Endodermal cell (in vitro differentiated cells): Measurements from ENCODE around the gene ZC2HC1B. TPM values are rescaled to one million over a fixed set of nuclear protein-coding genes. Genes with fewer than 3 reads are reported as not detected.

Source experiments
- DNase-seq: peaks from one replicate; pipeline ENCODE4 v3.0.0-alpha.2; 2017
- H3K27ac ChIP-seq: 2 replicates; pipeline ENCODE4 v1.5.1; 2013; ENCODE audit warnings: mild to moderate bottlenecking, low read depth, low read length, moderate library complexity
- H3K27me3 ChIP-seq: 2 replicates; pipeline ENCODE4 v1.6.1; 2013; ENCODE audit warnings: mild to moderate bottlenecking, low read length, moderate library complexity; ENCODE audit not compliant: insufficient read depth, control insufficient read depth, poor library complexity, severe bottlenecking
- H3K36me3 ChIP-seq: 2 replicates; pipeline ENCODE4 v1.7.0; 2013; ENCODE audit warnings: mild to moderate bottlenecking, low read length, moderate library complexity; ENCODE audit not compliant: control insufficient read depth, insufficient read depth
- H3K4me1 ChIP-seq: one replicate; pipeline ENCODE4 v1.7.0; 2013; ENCODE audit warnings: low read length; ENCODE audit not compliant: control insufficient read depth, insufficient read depth
- H3K4me3 ChIP-seq: 2 replicates; pipeline ENCODE4 v1.5.1; 2013; ENCODE audit warnings: mild to moderate bottlenecking, low read length, moderate library complexity
- H3K9ac ChIP-seq: 2 replicates; pipeline ENCODE4 v1.6.1; 2013; ENCODE audit warnings: mild to moderate bottlenecking, low read length, moderate library complexity; ENCODE audit not compliant: poor library complexity, severe bottlenecking; ENCODE audit errors: extremely low read depth
- H3K9me3 ChIP-seq: 2 replicates; pipeline ENCODE4 v1.6.1; 2013; ENCODE audit warnings: mild to moderate bottlenecking, low read length, moderate library complexity; ENCODE audit not compliant: control insufficient read depth
- H3K27ac Mint-ChIP-seq: 2 replicates; pipeline ENCODE4 v1.8.0; 2020; ENCODE audit warnings: mixed read lengths
- H3K27me3 Mint-ChIP-seq: 2 replicates; pipeline ENCODE4 v1.8.0; 2021; ENCODE audit warnings: mild to moderate bottlenecking, mixed read lengths; ENCODE audit not compliant: insufficient read depth
- H3K36me3 Mint-ChIP-seq: 2 replicates; pipeline ENCODE4 v1.8.0; 2020; ENCODE audit warnings: low read depth, mixed read lengths
- H3K4me1 Mint-ChIP-seq: 2 replicates; pipeline ENCODE4 v1.8.0; 2020; ENCODE audit warnings: mixed read lengths
- H3K4me3 Mint-ChIP-seq: 2 replicates; pipeline ENCODE4 v1.8.0; 2020; ENCODE audit warnings: mild to moderate bottlenecking, moderate library complexity, mixed read lengths
- H3K9me3 Mint-ChIP-seq: 2 replicates; pipeline ENCODE4 v1.8.0; 2020; ENCODE audit warnings: mild to moderate bottlenecking, mixed read lengths
- CTCF ChIP-seq: fragments of 200-600 bp; sonication (generic); conservative IDR thresholded peaks from 2 replicates; pipeline ENCODE4 v1.5.0; 2021; ENCODE audit warnings: antibody characterized with exemption, mild to moderate bottlenecking
- WGBS, 2 experiments: methylation state at CpG; one replicate each; pipeline versions ENCODE4 v1.1.5 to v1.1.7; 2013; ENCODE audit warnings: missing lambda C conversion rate in 2 of 2, mixed read lengths in 1 of 2; ENCODE audit not compliant: insufficient coverage in 1 of 2, insufficient read length in 1 of 2; 5-methylcytosine and 5-hydroxymethylcytosine counted together
- total RNA-seq, 2 donors: library from RNA; stranded (reverse); fragmentation: NEBNext Ultra II Directional in 1 of 2; extraction: Animal tissue kit (Norgen Biotek cat#: 25700) in 1 of 2; gene quantifications; 2 replicates in 1 of 2; 3 replicates in 1 of 2; pipeline ENCODE4 v1.2.1, GENCODE V29; 2021

The ZC2HC1B gene
- total RNA-seq, 2 donors from 2014 or later: not detected

DNA sequence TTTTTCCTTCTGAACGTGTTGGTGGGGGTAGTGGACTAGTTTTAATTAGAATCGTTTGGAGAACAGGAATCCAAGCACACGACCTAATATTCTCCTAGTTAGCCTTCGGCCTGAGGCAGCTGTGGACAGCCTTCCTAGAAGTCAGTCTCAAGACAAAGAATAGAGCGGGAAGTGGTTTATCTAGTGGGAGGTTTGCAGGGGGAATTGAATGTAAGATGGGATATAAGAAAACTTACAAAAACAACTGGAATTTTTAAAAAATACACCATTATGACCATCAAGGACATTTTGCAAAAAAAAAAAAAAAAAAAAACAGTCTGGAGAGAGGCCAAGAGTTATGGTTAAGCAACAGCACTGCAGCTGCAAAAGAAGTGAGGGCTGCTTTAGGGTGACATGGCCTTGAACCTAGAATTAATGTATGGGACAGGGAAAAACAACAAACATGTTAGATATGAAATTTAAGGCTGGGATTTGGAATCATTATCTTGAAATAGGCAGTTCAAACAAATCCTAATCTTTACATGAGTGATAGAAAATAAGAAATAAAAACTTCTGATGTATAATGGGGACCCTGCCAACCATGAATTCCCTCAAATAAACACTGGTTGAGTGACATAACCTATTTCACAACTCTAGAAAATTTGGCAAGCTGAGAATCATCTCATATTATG, 103.6 kb downstream of the ZC2HC1B start:
- Histone ChIP-seq H3K27me3 (peaks cover 72% of the 10 kb centered on the region), H3K27ac (no peak overlapping the region), H3K36me3 (no peaks in the 10 kb centered on the region), H3K9me3 (no peaks in the 10 kb centered on the region), H3K9ac (no peak overlapping the region), H3K4me3 (no peak overlapping the region), H3K4me1 (peaks cover 35% of the 10 kb centered on the region)
- Mint-ChIP-seq H3K4me1 (peaks cover 54% of the 10 kb centered on the region), H3K27ac (no peak overlapping the region), H3K27me3 (peaks cover 94% of the 10 kb centered on the region), H3K4me3 (no peak overlapping the region), H3K36me3 (no peaks in the 10 kb centered on the region), H3K9me3 (no peaks in the 10 kb centered on the region)
- DNase-seq: no peak
- WGBS, 2 experiments: 61% methylated on average over 5 of the region's 5 CpGs; no CpG with 5 or more reads in 1 of the 2 experiments
- no peak for TF ChIP-seq CTCF

DNA sequence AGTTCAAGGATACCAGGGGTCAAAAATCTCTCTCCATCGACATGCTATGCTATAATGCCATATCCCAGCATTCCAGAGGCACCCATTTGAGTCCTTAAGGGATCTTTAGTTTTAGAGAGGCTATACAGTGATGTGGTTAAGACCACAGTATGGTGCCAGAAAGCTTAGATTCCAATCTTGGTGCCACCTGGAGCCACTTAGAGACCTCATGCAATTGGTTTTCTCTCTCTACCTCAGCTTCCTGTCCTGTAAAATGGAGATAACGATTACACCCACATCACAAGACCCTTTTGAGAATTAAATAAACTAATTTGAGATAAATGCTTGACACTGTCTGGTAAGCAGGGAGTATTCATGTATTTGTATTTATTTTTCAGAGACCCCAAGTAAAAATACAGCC, 104.8 kb downstream of the ZC2HC1B start:
- no peak for DNase-seq
- H3K27ac ChIP-seq: no peak overlapping the region
- no peak for TF ChIP-seq CTCF
- H3K4me3 ChIP-seq: no peak overlapping the region
- peaks cover 31% of the 10 kb centered on the region for H3K4me1 ChIP-seq
- Mint-ChIP-seq H3K4me3 (no peak overlapping the region), H3K4me1 (peaks cover 51% of the 10 kb centered on the region), H3K9me3 (no peaks in the 10 kb centered on the region), H3K27ac (no peak overlapping the region), H3K36me3 (no peaks in the 10 kb centered on the region), H3K27me3 (peaks cover 89% of the 10 kb centered on the region)
- H3K27me3 ChIP-seq: peaks cover 72% of the 10 kb centered on the region
- no peak overlapping the region for H3K9ac ChIP-seq
- no peaks in the 10 kb centered on the region for H3K36me3 ChIP-seq
- H3K9me3 ChIP-seq: no peaks in the 10 kb centered on the region
- WGBS, 2 experiments: 4 to 20% methylated on average over 1 of the region's 2 CpGs

DNA sequence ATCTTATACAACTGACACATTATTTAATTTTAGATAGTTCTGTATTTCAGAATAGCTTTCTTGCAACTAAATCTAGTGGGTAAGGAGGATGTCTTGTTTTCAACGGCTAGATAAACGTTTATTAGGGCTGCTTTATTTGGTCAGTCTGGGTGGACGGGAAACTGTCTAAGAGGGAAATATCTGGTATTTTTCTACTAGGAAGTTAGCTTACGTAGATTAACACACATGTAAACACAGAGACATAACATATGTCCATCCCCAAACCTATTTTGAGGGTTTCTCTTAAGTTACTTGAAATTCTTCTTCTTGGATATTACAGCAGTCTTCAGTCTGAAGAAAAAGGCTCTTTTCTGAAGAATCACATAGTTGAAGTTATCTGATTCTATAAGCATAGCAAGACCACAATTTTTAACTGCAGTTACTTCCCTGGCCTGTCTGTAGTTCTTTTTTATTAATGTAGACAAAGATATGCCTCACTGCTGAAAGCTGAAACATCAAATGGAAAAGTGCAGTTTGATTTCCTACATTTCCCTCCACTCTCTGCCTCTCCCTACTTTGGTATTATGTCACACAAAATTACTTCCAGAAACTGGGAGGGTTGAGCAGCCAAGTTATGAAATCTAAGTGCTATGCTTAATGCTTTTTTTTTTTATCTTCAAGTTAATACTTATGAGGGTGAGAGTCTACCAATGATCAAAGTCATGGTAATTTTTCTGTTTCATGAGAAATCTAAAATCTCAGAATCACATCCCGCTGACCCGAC, 106.4 kb downstream of the ZC2HC1B start:
- Mint-ChIP-seq H3K4me3 (no peak overlapping the region), H3K27me3 (peaks cover 87% of the 10 kb centered on the region), H3K4me1 (peaks cover 40% of the 10 kb centered on the region), H3K9me3 (no peaks in the 10 kb centered on the region), H3K27ac (no peak overlapping the region), H3K36me3 (no peaks in the 10 kb centered on the region)
- no peak for DNase-seq
- Histone ChIP-seq H3K36me3 (no peaks in the 10 kb centered on the region), H3K9ac (no peak overlapping the region), H3K27me3 (peaks cover 81% of the 10 kb centered on the region), H3K9me3 (no peaks in the 10 kb centered on the region), H3K4me3 (no peak overlapping the region), H3K27ac (peak overlapping the region; percentile 98), H3K4me1 (peaks cover 29% of the 10 kb centered on the region)
- no peak for TF ChIP-seq CTCF
- WGBS, 2 experiments: 81 to 82% methylated on average over 3 to 6 of the region's 6 CpGs
